Nephron (organoid): Measurements from ENCODE around the gene LMBR1.

Experiments
- H3K27ac Mint-ChIP-seq, 3 experiments: 2 replicates each; pipeline ENCODE4 v1.8.0; 2020; ENCODE audit warnings: mixed read lengths in 3 of 3, mild to moderate bottlenecking in 2 of 3, moderate library complexity in 1 of 3
- H3K27me3 Mint-ChIP-seq: 2 replicates; pipeline ENCODE4 v1.8.0; 2021; ENCODE audit warnings: low read depth, mild to moderate bottlenecking, moderate library complexity, mixed read lengths
- H3K36me3 Mint-ChIP-seq: 2 replicates; pipeline ENCODE4 v1.8.0; 2020; ENCODE audit warnings: low read depth, mixed read lengths
- H3K4me1 Mint-ChIP-seq: 2 replicates; pipeline ENCODE4 v1.8.0; 2020; ENCODE audit warnings: mixed read lengths
- H3K4me3 Mint-ChIP-seq, 3 experiments: 2 replicates each; pipeline ENCODE4 v1.8.0; 2020; ENCODE audit warnings: mild to moderate bottlenecking in 3 of 3, mixed read lengths in 3 of 3, moderate library complexity in 2 of 3
- H3K9me3 Mint-ChIP-seq: 2 replicates; pipeline ENCODE4 v1.8.0; 2020; ENCODE audit warnings: mixed read lengths
- CTCF ChIP-seq, 3 experiments: fragments of 200-600 bp; sonication (generic); IDR thresholded peaks; one replicate each; pipeline ENCODE4 v1.5.0; 2021; ENCODE audit warnings: antibody characterized with exemption in 3 of 3; ENCODE audit not compliant: unreplicated experiment in 3 of 3

Gene LMBR1

GRCh38 chr7:156842740-156843140 lies 50.2 kb downstream of the LMBR1 start:
- Mint-ChIP-seq H3K4me1 (no peaks in the 10 kb centered on the region), H3K9me3 (peaks cover under 1% of the 10 kb centered on the region), H3K36me3 (peaks cover 9% of the 10 kb centered on the region), H3K4me3 (no peak overlapping the region), H3K27ac (no peak overlapping the region), H3K27me3 (no peaks in the 10 kb centered on the region)
- TF ChIP-seq CTCF (IDR thresholded peaks at IDR 0.05; ENCODE audit: unreplicated experiment in 3 of 3): no peak

GRCh38 chr7:156842317-156842716 lies 50.7 kb downstream of the LMBR1 start:
- no peak overlapping the region for H3K27ac Mint-ChIP-seq
- TF ChIP-seq CTCF (IDR thresholded peaks at IDR 0.05; ENCODE audit: unreplicated experiment in 3 of 3): no peak
- H3K36me3 Mint-ChIP-seq: peaks cover 8% of the 10 kb centered on the region
- H3K9me3 Mint-ChIP-seq: no peaks in the 10 kb centered on the region
- no peaks in the 10 kb centered on the region for H3K27me3 Mint-ChIP-seq
- no peaks in the 10 kb centered on the region for H3K4me1 Mint-ChIP-seq
- H3K4me3 Mint-ChIP-seq: no peak overlapping the region

GRCh38 chr7:156841497-156841896 lies 51.5 kb downstream of the LMBR1 start:
- H3K4me1 Mint-ChIP-seq: no peaks in the 10 kb centered on the region
- H3K4me3 Mint-ChIP-seq: no peak overlapping the region
- H3K27ac Mint-ChIP-seq: no peak overlapping the region
- no peak for TF ChIP-seq CTCF (IDR thresholded peaks at IDR 0.05; ENCODE audit: unreplicated experiment in 3 of 3)
- no peaks in the 10 kb centered on the region for H3K9me3 Mint-ChIP-seq
- H3K36me3 Mint-ChIP-seq: peaks cover 8% of the 10 kb centered on the region
- H3K27me3 Mint-ChIP-seq: no peaks in the 10 kb centered on the region

GRCh38 chr7:156840134-156840533 lies 52.8 kb downstream of the LMBR1 start:
- H3K4me1 Mint-ChIP-seq: peaks cover 9% of the 10 kb centered on the region
- H3K27ac Mint-ChIP-seq: no peak overlapping the region
- no peak for TF ChIP-seq CTCF (IDR thresholded peaks at IDR 0.05; ENCODE audit: unreplicated experiment in 3 of 3)
- peaks cover 12% of the 10 kb centered on the region for H3K36me3 Mint-ChIP-seq
- no peaks in the 10 kb centered on the region for H3K9me3 Mint-ChIP-seq
- no peaks in the 10 kb centered on the region for H3K27me3 Mint-ChIP-seq
- no peak overlapping the region for H3K4me3 Mint-ChIP-seq

GRCh38 chr7:156836443-156836842 lies 56.5 kb downstream of the LMBR1 start:
- H3K9me3 Mint-ChIP-seq: no peaks in the 10 kb centered on the region

More at GRCh38 chr7:156836443-156836842, 56.5 kb downstream of the LMBR1 start:
- Mint-ChIP-seq H3K27me3 (no peaks in the 10 kb centered on the region), H3K36me3 (peaks cover 17% of the 10 kb centered on the region), H3K4me1 (peaks cover 9% of the 10 kb centered on the region), H3K4me3 (no peak overlapping the region), H3K27ac (peak overlapping the region in 1 of 3 experiments; percentile 0)
- TF ChIP-seq CTCF (IDR thresholded peaks at IDR 0.05; ENCODE audit: unreplicated experiment in 3 of 3): no peak
